Cardiac septum (tissue), 1 donor: ENCODE measurements around the gene BRIX1. TPM values are rescaled to one million over a fixed set of nuclear protein-coding genes. Genes with fewer than 3 reads are reported as not detected.
"Not testable (repeated sequence)": the region's sequence is repeated elsewhere in the genome, so short reads cannot be mapped to it uniquely, and the experiment has no call there.

ENCODE experiments used
- DNase-seq: peaks from one replicate; pipeline ENCODE4 v3.0.0-alpha.2; 2020; ENCODE audit warnings: low spot score
- intact Hi-C: fragments of 100-400 bp; cut with DNase I; formaldehyde crosslinking; loops from one replicate; pipeline ENCODE4 v1.14.0; 2022
- total RNA-seq: library from RNA; stranded (reverse); fragmentation: NEBNext Ultra II Directional; extraction: Animal tissue kit (Norgen Biotek cat#: 25700); gene quantifications from one replicate; pipeline ENCODE4 v1.2.1, GENCODE V29; 2021
- donor health status: DM: no; HTN: no; CAD: no.

The BRIX1 gene
- total RNA-seq, 1 donor from 2014 or later = 14.6 TPM

- no peak for DNase-seq
- intact Hi-C loops = no loop called here
Observed at GRCh38 chr5:34905564-34905963, 9.9 kb upstream of the BRIX1 start.

- intact Hi-C loops = no loop called here
- no peak for DNase-seq
Observed at GRCh38 chr5:34913072-34913471, 2.4 kb upstream of the BRIX1 start.

DNA sequence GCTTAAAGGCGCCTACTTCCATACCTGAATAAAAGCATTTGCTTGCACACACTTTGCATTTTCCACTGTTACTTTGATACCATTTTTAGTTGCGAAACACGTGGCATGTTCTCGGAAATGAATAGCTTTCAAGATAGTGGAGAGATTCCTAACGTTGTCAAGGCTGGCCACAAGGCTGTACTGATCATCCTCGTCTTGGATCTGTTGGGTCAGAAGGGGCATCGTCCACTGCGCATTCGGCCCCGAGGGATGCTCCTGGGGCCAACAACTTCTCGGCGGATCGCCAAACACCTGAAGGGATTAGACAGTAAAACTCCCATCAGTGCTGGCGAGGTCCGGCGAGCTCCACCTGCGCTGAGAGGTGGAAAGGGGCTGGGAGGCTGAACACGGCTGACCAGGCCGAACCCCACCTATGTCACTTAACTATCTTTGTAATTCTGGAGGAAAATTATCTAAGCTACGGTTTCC is 806 bp upstream of the BRIX1 start:
- intact Hi-C loops = loop anchor here (1.0 kb wide), 1 partner anchor 15 kb away; the partner anchor contains the start of gene DNAJC21
- no peak for DNase-seq

DNA sequence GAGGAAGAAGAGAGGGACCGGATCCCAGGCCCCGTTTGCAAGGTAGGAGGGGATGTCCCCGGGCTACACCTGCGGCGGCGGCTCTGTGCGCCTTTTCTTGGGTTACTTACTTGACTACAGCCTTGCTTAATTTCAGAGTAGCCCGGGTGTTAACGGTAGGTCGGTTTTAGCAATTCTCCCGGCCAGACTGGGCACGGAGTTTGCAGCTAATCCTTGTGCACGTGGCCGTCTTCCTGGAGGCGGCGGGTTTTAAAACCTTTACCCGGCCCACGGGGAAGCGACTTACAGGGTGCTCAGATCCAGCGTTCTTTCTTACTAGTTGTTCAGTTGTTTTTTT is 313 bp downstream of the BRIX1 start:
- intact Hi-C loops = loop anchor here (1.0 kb wide), 1 partner anchor 13 kb away; the partner anchor contains the start of gene DNAJC21
- no peak for DNase-seq

DNA sequence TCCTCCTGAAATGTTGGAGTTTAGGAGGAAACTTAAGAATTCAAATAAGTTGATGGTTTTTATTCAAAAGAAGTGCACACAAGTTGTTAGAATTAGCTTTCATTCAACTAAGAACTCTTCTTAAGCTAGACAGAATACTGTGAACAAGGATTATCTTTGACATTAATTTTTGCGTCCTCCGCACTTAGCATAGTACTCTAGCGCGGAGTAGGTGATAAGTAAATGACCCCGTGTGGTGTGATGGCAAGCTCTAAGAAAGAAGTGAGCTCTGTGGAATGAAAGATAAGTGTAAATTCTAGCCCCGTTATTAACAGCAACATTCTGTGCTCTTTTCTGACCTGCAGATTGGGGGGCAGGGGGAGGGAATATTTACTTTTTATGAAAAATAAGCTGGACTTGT is 1.0 kb downstream of the BRIX1 start:
- intact Hi-C loops = no loop called here
- DNase-seq = no peak

DNA sequence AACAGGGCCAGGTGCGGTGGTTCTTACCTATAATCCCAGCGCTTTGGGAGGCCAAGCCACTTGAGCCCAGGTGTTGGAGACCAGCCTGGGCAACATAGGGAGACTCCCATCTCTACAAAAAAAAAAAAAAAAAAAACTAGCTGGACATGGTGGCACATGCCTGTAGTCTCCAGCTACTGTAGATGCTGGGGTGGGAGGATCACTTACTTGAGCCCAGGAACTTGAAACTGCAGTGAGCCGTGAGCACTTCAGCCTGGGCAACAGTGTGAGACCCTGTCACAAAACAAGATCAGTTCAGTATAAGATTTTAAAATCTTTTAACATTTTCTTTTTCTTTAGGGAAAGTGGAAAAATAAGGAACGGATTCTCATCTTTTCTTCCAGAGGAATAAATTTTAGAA is 2.5 kb downstream of the BRIX1 start:
- intact Hi-C loops = no loop called here

GRCh38 chr5:34919077-34919476 is 3.6 kb downstream of the BRIX1 start:
- no peak for DNase-seq
- intact Hi-C loops = no loop called here

More for the DNA sequence above, 2.5 kb downstream of the BRIX1 start:
- DNase-seq = no peak

DNA sequence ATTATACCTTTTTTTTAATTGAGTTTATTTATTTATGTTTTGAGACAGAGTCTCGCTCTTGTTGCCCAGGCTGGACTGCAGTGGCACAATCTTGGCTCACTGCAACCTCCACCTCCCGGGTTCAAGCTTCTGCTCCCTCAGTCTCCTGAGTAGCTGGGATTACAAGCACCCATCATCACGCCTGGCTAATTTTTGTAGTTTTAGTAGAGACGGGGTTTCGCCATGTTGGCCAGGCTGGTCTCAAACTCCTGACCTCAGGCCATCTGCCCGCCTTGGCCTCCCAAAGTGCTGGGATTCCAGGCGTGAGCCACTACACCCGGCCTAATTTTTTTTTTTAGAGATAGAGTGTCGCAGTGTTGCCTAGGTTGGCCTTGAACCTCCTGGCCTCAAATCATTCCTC is 7.7 kb downstream of the BRIX1 start:
- not testable (repeated sequence) for DNase-seq
- intact Hi-C loops = loop anchor here (10.0 kb wide), 1 partner anchor 918 kb away; the partner anchor contains the start of gene AMACR

DNA sequence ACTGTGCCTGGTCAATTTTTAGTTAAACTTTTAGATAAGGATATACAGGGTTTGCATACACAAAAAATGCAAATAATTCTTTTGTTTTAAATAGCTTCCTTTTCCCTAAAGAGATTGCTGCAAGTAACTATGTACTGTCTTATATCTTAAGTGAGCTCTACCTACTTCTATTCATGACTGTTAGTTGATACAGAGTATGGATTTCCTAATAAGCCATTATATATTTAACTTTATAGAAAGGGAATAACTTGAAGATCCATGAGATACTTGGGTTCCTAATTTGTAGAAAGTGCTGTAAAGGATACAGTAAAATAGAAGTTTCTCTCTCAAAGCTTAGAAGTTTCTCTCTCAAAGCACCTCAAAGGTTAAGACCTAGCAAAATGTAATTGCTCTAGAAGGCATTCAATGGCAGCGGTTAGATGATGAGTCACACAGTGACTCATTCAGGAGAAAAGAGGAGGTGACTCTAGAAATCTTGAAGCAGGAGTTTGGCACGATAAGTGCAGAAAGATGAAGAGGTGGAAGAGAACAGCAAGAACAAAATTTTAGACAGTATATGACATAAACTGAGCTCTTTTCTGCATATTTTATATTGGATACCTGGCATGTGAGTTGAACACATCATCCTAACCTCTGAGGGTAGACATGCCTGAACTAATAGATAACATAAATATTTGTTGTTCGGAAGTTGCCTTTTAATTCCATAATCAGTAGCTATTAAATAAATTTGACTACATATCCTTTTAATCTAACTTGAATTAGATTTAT is 8.4 kb downstream of the BRIX1 start:
- intact Hi-C loops = loop anchor here (10.0 kb wide), 1 partner anchor 919 kb away; the partner anchor contains the start of gene AMACR
- DNase-seq = no peak

DNA sequence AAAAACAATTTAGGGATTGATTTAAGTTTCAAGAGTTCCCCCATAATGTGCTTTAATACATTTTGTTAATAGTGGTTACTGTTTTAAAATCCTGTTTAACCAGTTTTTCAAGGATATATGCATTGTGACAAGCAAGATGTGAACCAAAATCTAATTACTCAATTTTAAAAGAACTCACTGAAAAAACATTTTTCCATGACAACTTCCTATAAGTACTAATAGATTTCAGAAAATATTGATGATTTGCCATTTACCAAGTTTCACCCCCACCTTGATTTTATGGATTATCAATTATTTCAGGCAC is 8.9 kb downstream of the BRIX1 start:
- intact Hi-C loops = loop anchor here (10.0 kb wide), 1 partner anchor 920 kb away; the partner anchor contains the start of gene AMACR

DNA sequence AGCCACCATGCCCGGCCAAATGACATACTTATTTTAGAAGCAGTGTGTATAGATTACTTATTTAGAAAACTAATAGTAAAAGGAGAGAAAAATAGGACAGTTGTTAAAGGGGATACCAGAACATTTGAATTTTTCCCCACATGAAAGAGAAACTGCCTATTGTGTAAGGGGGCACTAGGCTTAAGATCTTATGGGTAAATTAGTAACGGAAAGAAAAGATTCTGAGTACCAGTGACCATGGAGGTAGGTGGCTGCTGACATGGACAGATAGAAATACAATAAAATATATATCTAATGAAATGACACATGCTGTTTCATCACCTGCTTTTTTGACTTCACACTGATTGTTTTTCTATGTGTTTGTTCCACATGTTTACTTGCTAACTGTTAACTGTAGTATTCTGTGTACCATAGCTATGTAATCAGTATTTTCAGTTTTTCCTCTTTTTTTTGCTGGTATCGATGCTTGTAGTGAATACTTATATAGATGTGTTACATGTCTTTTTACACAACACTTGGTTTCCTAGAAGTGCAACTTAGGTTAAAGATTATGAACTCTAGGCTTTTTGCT is 10.9 kb downstream of the BRIX1 start:
- DNase-seq = no peak
- intact Hi-C loops = loop anchor here (10.0 kb wide), 1 partner anchor 922 kb away; the partner anchor contains the start of gene AMACR

More for the DNA sequence above, 8.9 kb downstream of the BRIX1 start:
- no peak for DNase-seq

DNA sequence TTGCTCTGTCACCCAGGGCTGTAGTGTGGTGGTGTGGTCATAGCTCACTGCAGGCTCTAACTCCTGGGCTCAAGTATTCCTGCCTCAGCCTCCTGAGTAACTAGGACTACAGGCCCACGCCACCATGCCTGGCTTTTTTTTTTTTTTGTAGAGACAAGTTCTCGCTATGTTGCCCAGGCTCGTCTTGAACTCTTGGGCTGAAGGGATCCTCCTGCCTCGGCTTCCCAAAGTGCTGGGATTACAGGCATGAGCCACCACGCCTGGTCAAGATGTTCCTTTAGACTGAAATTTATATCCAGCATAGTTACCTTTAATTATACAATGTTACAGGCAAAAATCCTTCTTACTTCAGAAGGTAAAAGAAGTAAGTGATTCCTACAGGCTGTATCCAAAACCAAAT is 12.3 kb downstream of the BRIX1 start:
- intact Hi-C loops = loop anchor here (10.0 kb wide), 1 partner anchor 923 kb away; the partner anchor contains the start of gene AMACR
- DNase-seq = no peak

GRCh38 chr5:34928267-34928666 is 12.8 kb downstream of the BRIX1 start:
- DNase-seq = no peak
- intact Hi-C loops = loop anchor here (10.0 kb wide), 1 partner anchor 923 kb away; the partner anchor contains the start of gene AMACR

DNA sequence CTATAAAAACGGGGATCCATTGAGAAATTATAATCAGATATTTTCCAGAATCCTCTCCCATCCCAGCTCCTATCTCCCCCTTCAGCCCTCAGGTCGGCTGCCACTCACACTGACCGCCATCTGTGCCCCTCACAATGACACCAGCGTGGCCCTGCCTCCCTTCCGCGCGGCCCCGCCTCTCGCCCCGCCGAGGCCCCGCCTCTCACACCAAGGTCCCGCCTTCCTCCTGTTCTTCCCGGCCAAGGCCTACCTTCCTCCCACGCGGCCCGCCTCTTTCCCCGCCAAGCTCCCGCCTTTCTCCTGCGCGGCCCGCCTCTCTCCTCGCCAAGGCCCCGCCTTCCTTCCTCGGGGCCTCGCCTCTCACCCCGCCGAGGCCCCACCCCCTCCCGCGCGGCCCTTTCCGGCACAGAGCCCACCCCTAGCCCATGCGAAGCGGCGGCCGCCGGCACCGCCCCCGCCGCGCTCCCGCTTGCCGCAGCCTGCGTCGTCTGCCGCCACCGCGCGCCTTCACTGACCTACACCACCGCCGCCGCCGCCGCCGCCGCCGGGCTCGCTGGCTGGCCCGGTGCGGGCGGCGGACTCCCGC is 13.7 kb downstream of the BRIX1 start, which contains the start of gene DNAJC21:
DNAJC21 (plus strand) TSS at position 426 of the 586 bp plus-strand sequence. CDS start 261 bp downstream, outside the sequence.
- DNase-seq = peak; percentile 99
- intact Hi-C loops = loop anchor here (1.0 to 10.0 kb wide), 2 partner anchors 14 to 924 kb away; partner anchors contain the start of genes AMACR, BRIX1 and RAD1

DNA sequence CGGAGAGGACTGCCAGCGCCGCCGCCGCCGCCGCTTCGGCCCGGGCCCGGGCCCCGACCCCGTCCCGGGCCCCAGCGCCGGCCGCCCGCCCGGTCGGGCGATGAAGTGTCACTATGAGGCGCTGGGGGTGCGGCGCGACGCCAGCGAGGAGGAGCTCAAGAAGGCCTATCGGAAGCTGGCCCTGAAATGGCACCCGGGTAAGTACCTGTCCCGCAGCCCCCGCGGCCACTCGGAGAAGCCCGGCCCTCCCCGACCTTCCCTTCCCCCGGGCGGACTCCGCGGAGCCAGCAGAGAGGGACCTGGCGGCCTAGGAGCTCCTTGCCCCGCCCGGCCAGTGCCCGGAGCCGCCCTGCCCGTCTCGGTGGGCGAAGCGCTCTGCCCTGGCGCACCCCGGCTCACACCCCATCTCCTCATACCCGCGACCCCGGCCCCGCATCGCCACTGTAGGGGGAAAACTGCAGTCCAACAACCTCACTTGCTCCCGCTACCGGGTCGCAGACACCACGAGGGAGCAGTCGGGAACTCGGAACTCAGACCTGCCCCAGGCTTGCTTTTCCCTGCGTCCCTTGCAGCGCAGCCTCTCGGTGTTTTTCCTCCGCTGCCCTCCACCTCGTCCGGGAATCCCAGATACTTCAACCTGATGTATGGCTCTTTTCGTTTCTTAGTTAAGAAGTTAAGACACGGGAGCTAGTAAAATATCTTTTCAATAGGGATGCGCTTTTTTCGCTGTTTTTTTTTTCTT is 14.4 kb downstream of the BRIX1 start:
- DNase-seq = peak; percentile 92
- intact Hi-C loops = loop anchor here (1.0 to 10.0 kb wide), 2 partner anchors 15 to 925 kb away; partner anchors contain the start of genes AMACR, BRIX1 and RAD1

DNA sequence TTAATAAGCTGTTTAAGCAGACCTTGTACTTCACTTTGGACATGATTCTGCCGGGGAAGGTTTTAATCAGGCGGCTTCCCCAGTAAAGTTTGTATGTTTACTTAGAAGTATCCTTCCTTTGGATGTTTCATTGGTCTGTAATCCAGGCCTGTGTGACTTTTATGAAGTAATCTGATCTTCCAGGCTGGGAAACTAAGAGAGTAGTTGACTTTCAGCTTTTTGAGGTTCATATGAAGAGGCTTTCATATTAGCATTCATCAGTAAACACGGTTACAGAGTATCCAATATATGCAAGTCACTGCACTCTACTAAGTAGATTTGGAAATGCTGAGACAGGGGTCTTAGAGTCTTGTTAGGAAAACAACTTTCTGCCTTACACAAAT is 14.9 kb downstream of the BRIX1 start:
- intact Hi-C loops = no loop called here
- no peak for DNase-seq

DNA sequence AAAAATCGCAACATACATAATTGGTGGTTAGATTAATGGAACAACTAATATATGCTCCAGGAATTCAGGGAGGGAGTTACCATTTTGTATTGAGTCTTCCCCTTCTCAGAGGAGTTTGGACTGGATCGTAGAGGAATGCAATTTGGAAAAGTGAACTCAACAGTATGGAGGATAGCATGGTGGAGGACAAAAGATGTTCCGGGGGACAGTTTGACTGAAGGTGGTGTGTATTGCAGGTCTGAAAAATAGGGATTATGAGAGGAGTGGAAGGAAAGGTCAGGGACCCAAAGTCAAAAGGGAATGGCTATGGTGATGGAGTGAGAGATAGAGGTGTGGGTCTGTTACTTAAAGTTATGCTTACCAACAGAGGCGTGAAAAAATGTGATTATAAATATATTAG is 15.4 kb downstream of the BRIX1 start:
- intact Hi-C loops = no loop called here
- DNase-seq = no peak

DNA sequence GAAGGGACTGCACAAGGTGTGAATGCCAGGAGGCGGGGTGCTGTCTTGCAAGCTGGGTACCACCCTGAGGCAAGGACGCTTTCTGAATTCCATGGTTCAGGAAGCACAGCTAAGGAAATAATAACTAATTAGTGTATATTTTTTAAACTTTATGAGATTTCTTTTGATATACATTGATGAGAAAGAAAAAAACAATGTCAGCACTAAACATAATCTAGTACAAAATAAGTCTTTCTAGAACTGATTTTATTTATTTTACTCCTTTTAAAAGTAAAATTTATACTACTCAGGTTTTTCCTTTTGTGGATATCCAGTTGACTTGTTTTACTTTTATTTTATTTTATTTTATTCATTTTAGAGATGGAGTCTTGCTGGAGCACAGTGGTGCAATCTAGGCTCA is 17.4 kb downstream of the BRIX1 start:
- intact Hi-C loops = no loop called here
- no peak for DNase-seq

DNA sequence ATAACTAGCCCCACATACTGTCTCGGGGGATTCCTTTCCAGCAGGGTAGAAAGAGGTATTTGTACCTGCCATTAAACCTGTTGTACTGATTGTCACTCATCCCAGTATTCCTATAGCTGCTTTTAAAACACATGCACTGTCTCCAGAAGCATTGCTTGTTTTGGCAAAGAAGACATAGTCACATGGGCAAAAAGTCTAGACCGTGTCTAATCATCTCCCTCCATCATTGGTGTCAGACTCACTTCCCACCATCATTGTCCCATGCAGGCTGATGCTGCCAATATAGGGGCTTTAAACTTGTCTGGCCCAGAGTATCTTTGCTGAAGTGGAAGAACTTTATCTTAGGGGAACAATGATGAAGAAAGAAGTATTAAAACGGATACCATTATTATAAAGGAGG is 26.4 kb downstream of the BRIX1 start:
- intact Hi-C loops = no loop called here
- DNase-seq = no peak

- intact Hi-C loops = no loop called here
- DNase-seq = no peak
Observed at GRCh38 chr5:34944044-34944443, 28.5 kb downstream of the BRIX1 start.
